SK-N-MC (cell line): Measurements from ENCODE around the gene ERAL1.

Experiments
- EZH2 ChIP-seq: fragments of 200-600 bp; sonication (generic); IDR thresholded peaks from one replicate; pipeline ENCODE4 v1.6.1; 2017; ENCODE audit warnings: antibody characterized with exemption
- FOXP2 ChIP-seq: optimal IDR thresholded peaks from 2 replicates; pipeline ENCODE3; 2011; ENCODE audit warnings: mild to moderate bottlenecking, moderate library complexity; ENCODE audit not compliant: insufficient read depth; ENCODE audit errors: extremely low read length, control extremely low read depth

- TF ChIP-seq FOXP2 (no peak), EZH2 (no peak)
Measured at GRCh38 chr17:28855336-28855679, 492 bp downstream of the ERAL1 start.
